ENCODE data around the gene GPHN. TPM values are rescaled to one million over a fixed set of nuclear protein-coding genes. Genes with fewer than 3 reads are reported as not detected.

Gene GPHN
- total RNA-seq, 1 donor from 2014 or later, result 27.0 TPM

DNA sequence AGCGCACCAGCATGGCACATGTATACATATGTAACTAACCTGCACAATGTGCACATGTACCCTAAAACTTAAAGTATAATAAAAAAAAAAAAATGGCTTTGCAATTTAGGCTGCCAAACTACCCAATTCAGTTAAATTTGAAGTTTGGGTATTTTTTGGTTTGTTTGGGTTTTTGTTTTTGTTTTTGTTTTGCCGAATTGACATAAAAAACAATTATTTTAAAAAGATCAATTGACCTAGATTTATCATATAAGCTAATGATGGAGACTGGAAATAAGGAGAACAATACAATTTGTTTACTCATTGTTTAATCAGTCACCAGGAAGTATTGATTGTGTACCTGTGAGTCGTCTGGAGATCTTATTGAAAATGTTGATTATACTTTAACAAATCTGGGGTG, 619.2 kb downstream of the GPHN start:
- H3K4me1 ChIP-seq, result no peaks in the 10 kb centered on the region
- TF ChIP-seq, protein P1, sequence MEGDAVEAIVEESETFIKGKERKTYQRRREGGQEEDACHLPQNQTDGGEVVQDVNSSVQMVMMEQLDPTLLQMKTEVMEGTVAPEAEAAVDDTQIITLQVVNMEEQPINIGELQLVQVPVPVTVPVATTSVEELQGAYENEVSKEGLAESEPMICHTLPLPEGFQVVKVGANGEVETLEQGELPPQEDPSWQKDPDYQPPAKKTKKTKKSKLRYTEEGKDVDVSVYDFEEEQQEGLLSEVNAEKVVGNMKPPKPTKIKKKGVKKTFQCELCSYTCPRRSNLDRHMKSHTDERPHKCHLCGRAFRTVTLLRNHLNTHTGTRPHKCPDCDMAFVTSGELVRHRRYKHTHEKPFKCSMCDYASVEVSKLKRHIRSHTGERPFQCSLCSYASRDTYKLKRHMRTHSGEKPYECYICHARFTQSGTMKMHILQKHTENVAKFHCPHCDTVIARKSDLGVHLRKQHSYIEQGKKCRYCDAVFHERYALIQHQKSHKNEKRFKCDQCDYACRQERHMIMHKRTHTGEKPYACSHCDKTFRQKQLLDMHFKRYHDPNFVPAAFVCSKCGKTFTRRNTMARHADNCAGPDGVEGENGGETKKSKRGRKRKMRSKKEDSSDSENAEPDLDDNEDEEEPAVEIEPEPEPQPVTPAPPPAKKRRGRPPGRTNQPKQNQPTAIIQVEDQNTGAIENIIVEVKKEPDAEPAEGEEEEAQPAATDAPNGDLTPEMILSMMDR (IDR thresholded peaks at IDR 0.05), result no peak
- H3K4me3 ChIP-seq, result no peak overlapping the region
- ATAC-seq, result no peak
- H3K36me3 ChIP-seq, result peaks cover 13% of the 10 kb centered on the region
- H3K27me3 ChIP-seq (ENCODE audit: low read depth), result no peaks in the 10 kb centered on the region
- no peak for DNase-seq
- intact Hi-C loops (cut with DNase I), result no loop called here
- no peak overlapping the region for H3K27ac ChIP-seq
- no peaks in the 10 kb centered on the region for H3K9me3 ChIP-seq

DNA sequence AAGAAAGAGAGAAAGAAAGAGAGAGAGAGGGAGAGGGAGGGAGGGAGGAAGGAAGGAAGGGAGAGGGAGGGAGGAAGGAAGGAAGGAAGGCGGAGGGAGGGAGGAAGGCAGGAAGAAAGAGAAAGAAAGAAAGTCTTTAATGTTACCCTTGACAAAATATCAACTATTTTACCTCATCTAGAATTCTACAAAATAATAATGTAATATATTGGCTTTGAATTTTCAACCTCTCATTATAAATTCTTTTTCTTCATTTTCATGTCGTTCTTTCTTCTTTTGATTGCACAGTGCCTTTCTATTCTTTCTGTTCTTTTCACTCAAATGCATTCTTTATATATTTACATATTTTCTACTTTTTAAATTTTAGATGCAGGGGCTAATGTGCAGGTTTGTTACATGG, 621.8 kb downstream of the GPHN start:
- Histone ChIP-seq H3K27ac (no peak overlapping the region), H3K9me3 (no peaks in the 10 kb centered on the region), H3K36me3 (no peaks in the 10 kb centered on the region), H3K4me3 (no peak overlapping the region), H3K4me1 (no peaks in the 10 kb centered on the region), H3K27me3 (ENCODE audit: low read depth) (no peaks in the 10 kb centered on the region)
- DNase-seq (no peak), ATAC-seq (no peak)
- intact Hi-C loops (cut with DNase I), result no loop called here
- TF ChIP-seq, protein P1 (IDR thresholded peaks at IDR 0.05), result no peak

DNA sequence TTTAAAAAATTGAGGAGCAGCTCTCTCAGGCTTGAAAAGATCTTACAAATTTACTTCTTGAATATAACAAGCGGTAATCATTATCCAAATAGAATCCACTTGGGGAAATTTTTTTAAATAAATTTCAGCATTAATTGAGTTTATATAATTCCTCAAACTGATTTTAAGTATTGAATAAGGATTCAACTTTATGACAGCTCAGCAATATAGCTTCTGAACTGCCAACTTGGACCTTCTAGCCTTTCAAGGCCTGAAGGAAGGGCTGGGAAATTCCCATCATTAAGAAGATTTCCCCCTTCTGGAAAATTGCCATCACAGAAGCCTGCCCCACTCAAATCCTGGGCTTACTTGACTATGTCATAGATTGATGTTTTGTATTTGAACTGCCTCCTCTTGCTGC, 623.7 kb downstream of the GPHN start:
- DNase-seq (no peak), ATAC-seq (no peak)
- no peak overlapping the region for H3K27ac ChIP-seq
- H3K27me3 ChIP-seq (ENCODE audit: low read depth), result no peaks in the 10 kb centered on the region
- H3K9me3 ChIP-seq, result no peaks in the 10 kb centered on the region
- TF ChIP-seq, protein P1 (IDR thresholded peaks at IDR 0.05), result no peak
- no peaks in the 10 kb centered on the region for H3K4me1 ChIP-seq
- no peaks in the 10 kb centered on the region for H3K36me3 ChIP-seq
- H3K4me3 ChIP-seq, result no peak overlapping the region
- intact Hi-C loops (cut with DNase I), result no loop called here

DNA sequence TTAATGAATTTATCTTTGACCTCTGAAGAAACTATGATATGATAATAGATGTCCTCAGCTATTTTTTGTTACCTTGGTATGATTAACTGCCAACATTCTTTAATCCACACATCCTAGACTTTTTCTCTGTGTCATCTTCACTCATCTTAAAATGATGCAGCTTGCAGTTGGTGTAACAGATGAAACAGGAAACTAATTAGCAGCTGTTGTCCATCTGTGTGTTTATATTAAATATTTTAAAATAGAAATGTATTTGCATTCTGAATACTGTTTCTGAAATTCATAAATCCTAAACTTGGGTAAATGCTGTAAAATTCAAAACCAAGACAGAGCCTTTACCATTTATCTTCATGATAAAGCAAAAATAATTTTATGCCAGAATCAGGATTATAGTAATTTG, 625.2 kb downstream of the GPHN start:
- Histone ChIP-seq H3K27me3 (ENCODE audit: low read depth) (no peaks in the 10 kb centered on the region), H3K4me3 (no peak overlapping the region), H3K36me3 (no peaks in the 10 kb centered on the region), H3K9me3 (no peaks in the 10 kb centered on the region), H3K27ac (no peak overlapping the region), H3K4me1 (no peaks in the 10 kb centered on the region)
- no peak for ATAC-seq
- no peak for DNase-seq
- TF ChIP-seq, protein P1 (IDR thresholded peaks at IDR 0.05), result no peak
- intact Hi-C loops (cut with DNase I), result no loop called here

DNA sequence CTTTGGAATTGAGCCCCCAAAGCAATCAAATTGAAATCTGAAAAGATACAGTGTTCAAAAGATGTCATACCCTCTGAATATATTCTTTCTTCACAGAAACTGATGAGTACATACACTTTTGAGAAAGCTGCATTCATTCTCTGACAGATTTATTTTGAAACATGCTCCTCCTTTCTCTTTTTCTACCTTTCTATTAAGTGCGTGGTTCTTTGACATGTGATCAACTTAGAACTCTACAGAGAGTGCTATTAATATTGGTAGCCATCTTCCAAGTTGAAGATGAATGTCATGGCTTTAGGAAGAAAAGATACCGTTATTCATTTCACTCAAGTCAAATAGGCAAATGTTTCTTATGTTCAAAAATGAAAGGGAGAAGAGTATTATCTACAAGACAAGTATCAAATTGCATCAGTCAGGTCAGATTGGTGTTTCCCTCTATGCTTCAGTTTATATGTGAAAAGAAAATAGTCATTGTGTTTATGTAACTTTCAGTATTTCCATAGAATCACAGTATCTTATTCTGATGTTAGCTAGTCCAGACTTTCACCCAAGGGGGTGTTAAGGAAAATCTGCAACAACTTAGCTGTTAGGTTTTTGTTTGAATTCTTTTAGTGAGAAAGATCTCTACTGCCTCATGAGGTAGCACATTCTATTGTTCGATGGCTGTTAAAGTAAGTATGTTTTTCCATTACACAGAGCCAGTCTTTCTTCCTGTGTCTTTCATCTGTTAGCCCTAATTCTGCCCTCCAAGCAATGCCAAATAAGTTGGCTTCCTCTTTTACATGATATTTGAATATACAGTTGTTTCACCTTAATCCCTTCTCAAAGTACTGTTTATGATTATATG, 625.9 kb downstream of the GPHN start:
- DNase-seq, result no peak

More for the DNA sequence above, 625.9 kb downstream of the GPHN start:
- Histone ChIP-seq H3K27ac (no peak overlapping the region), H3K36me3 (no peaks in the 10 kb centered on the region), H3K4me3 (no peak overlapping the region), H3K27me3 (ENCODE audit: low read depth) (no peaks in the 10 kb centered on the region), H3K9me3 (no peaks in the 10 kb centered on the region), H3K4me1 (no peaks in the 10 kb centered on the region)
- TF ChIP-seq, protein P1 (IDR thresholded peaks at IDR 0.05), result no peak
- ATAC-seq, result no peak
- intact Hi-C loops (cut with DNase I), result no loop called here

Data from lower lobe of right lung (tissue), 2 donors.